Thoracic aorta (tissue), 2 donors: ENCODE measurements around the gene C4orf33. TPM values are rescaled to one million over a fixed set of nuclear protein-coding genes. Genes with fewer than 3 reads are reported as not detected.
A peak's percentile ranks its signal among the peaks of the same experiment; 100 is the strongest.
"Not testable (repeated sequence)": the region's sequence is repeated elsewhere in the genome, so short reads cannot be mapped to it uniquely, and the experiment has no call there.

ENCODE experiments used
- ATAC-seq: fragments of 150-250 bp; one replicate; pipeline ENCODE4 v1.8.0; 2017; ENCODE audit warnings: low read depth; ENCODE audit not compliant: insufficient number of reproducible peaks, low FRiP score
- DNase-seq: peaks from one replicate; pipeline ENCODE4 v3.0.0-alpha.2; 2020; ENCODE audit warnings: low spot score
- H3K27ac ChIP-seq, 2 donors: fragments of 200-600 bp; sonication (generic); 1 replicate in 1 of 2; 2 replicates in 1 of 2; pipeline ENCODE4 v1.5.1; 2016; ENCODE audit warnings: mild to moderate bottlenecking in 2 of 2, moderate library complexity in 2 of 2
- H3K27me3 ChIP-seq: fragments of 200-600 bp; sonication (generic); replicated peaks from 2 replicates; pipeline ENCODE4 v1.6.0; 2016; ENCODE audit warnings: mild to moderate bottlenecking; ENCODE audit not compliant: insufficient read depth
- H3K36me3 ChIP-seq: fragments of 200-600 bp; sonication (generic); one replicate; pipeline ENCODE4 v1.5.1; 2016
- H3K4me1 ChIP-seq, 2 donors: fragments of 200-600 bp; sonication (generic); 1 replicate in 1 of 2; 2 replicates in 1 of 2; pipeline versions ENCODE4 v1.5.1 to v1.6.0; 2016; ENCODE audit warnings: low read depth in 2 of 2, mild to moderate bottlenecking in 1 of 2; ENCODE audit not compliant: control insufficient read depth in 1 of 2
- H3K4me3 ChIP-seq: fragments of 200-600 bp; sonication (generic); 2 replicates; pipeline ENCODE4 v1.5.1; 2016; ENCODE audit warnings: mild to moderate bottlenecking
- H3K9me3 ChIP-seq: fragments of 200-600 bp; sonication (generic); 2 replicates; pipeline ENCODE4 v1.5.1; 2016
- total RNA-seq, 2 donors: library from RNA; depleted of rRNA; stranded (reverse); fragments of >200 nt; gene quantifications; one replicate each; pipeline versions ENCODE4 v1.1.0 to v1.2.3, GENCODE V29; 2016
- TF ChIP-seq, protein P1 (sequence below): fragments of 200-600 bp; sonication (generic); IDR thresholded peaks from one replicate; pipeline ENCODE4 v1.5.1; 2019; ENCODE audit warnings: antibody characterized with exemption

Gene C4orf33, protein sequence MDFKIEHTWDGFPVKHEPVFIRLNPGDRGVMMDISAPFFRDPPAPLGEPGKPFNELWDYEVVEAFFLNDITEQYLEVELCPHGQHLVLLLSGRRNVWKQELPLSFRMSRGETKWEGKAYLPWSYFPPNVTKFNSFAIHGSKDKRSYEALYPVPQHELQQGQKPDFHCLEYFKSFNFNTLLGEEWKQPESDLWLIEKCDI
- 1 to 10 TPM; 2.2 to 4.9 TPM for total RNA-seq

DNA sequence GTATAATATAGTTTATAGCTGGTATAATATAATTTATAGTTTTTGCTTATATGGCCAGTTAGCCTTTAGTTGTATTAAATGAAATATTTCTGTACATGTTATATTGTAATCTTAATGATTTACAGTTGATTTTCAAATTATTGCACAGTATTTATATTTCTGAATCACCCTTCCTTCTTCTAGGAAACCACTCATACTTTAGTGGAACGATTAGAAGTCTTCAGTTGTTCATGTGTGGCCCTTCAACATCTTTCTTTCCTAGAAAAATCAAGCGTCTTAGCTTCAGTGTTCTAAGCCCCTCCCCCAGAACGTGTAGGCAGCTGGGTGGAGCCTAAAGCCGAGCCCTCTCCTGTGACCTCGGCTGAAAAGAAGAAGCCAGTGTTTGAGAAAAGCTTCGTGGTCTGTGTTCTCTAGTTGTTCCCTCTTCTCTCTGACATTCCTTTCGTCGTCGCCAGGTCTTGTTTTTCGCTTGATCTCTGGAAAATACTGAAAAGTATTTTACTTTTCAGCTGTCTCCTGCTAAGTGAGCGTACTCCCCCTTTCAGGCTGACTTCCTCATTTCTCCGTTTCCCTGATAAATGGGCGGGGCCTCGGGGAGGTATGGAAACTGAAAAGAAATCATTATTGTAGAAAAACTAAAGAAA is at the start of gene C4orf33:
Gene C4orf33, plus strand, starts transcription at position 342 of the 644 bp plus-strand sequence. CDS start 6,459 bp downstream, outside the sequence.
- H3K4me1 ChIP-seq = peaks cover 6 to 28% of the 10 kb centered on the region in 2 donors
- peak; percentile 82 for ATAC-seq
- peak; percentile 33 for DNase-seq
- H3K9me3 ChIP-seq = no peaks in the 10 kb centered on the region
- H3K4me3 ChIP-seq = peak within 1 kb of the TSS; percentile 78
- TF ChIP-seq, protein P1, sequence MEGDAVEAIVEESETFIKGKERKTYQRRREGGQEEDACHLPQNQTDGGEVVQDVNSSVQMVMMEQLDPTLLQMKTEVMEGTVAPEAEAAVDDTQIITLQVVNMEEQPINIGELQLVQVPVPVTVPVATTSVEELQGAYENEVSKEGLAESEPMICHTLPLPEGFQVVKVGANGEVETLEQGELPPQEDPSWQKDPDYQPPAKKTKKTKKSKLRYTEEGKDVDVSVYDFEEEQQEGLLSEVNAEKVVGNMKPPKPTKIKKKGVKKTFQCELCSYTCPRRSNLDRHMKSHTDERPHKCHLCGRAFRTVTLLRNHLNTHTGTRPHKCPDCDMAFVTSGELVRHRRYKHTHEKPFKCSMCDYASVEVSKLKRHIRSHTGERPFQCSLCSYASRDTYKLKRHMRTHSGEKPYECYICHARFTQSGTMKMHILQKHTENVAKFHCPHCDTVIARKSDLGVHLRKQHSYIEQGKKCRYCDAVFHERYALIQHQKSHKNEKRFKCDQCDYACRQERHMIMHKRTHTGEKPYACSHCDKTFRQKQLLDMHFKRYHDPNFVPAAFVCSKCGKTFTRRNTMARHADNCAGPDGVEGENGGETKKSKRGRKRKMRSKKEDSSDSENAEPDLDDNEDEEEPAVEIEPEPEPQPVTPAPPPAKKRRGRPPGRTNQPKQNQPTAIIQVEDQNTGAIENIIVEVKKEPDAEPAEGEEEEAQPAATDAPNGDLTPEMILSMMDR = no peak
- no peaks in the 10 kb centered on the region for H3K36me3 ChIP-seq
- H3K27me3 ChIP-seq = no peaks in the 10 kb centered on the region
- H3K27ac ChIP-seq = peak within 1 kb of the TSS; percentile 45 to 70

DNA sequence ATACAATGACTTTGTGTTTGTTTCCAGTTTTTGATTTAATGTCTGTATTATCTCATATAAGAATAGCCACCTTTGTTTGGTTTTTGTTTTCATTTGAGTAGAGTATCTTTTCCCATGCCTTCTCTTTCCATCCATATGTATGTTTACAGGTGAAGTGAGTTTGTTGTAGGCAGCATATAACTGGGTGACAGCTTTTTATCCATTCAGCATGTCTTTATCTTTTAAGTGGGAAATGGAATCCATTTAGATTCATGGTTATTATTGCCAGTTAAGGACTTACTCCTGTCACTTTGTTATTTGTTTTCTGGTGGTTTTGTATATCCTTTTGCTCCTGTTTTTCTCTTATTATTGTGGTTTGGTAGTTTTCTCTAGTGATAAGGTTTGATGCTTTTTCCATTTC is 36.9 kb upstream of the C4orf33 start:
- TF ChIP-seq, protein P1 = no peak
- H3K4me3 ChIP-seq = no peak overlapping the region
- H3K36me3 ChIP-seq = no peaks in the 10 kb centered on the region
- DNase-seq (no peak), ATAC-seq (no peak)
- no peaks in the 10 kb centered on the region for H3K4me1 ChIP-seq
- peaks cover 77% of the 10 kb centered on the region for H3K9me3 ChIP-seq
- no peak overlapping the region for H3K27ac ChIP-seq
- H3K27me3 ChIP-seq = no peaks in the 10 kb centered on the region

DNA sequence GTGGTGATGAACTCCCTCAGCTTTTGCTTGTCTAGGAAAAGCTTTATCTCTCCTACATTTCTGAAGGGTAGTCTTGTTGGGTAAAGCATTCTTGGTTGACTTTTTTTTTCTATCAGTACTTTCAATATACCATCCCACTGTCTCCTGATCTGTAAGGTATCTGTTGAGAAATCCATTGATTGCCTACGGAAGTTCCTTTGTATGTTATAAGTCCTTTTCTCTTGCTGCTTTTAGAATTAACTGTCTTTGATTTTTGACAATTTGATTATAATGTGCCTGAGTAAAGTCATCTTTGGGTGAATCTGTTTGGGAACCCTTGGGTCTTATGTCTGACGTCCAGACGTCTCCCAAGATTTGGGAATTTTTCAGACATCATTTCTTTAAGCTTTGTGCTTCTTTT is 33.4 kb upstream of the C4orf33 start:
- ATAC-seq = no peak
- TF ChIP-seq, protein P1 = no peak

DNA sequence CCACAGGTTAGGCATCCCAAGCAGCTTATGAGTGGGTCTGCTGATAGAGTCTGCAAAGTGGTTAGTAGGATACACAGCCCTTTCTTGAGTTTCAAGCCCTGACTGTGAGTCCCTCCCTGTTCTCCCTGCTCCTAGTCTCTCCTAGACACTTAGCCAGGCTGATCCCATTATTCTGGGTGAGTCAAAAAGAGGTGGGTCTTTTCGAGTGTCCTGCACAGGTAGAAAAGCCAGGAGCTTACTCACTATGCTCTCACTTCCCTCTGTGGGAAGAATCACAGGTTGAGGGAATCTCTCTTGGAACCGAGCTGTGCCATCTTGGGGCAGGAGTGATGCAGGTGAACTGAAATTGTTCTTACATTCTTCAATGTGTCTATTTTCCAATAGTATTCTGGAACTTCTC is 32.3 kb upstream of the C4orf33 start:
- DNase-seq (no peak), ATAC-seq (no peak)
- Histone ChIP-seq H3K27me3 (no peaks in the 10 kb centered on the region), H3K36me3 (no peaks in the 10 kb centered on the region), H3K4me1 (no peaks in the 10 kb centered on the region), H3K9me3 (peaks cover 50% of the 10 kb centered on the region), H3K4me3 (no peak overlapping the region), H3K27ac (no peak overlapping the region)
- TF ChIP-seq, protein P1 = no peak

More for the DNA sequence above, 33.4 kb upstream of the C4orf33 start:
- H3K4me3 ChIP-seq = no peak overlapping the region
- H3K36me3 ChIP-seq = no peaks in the 10 kb centered on the region
- no peaks in the 10 kb centered on the region for H3K27me3 ChIP-seq
- H3K27ac ChIP-seq = no peak overlapping the region
- DNase-seq = no peak
- H3K4me1 ChIP-seq = no peaks in the 10 kb centered on the region
- peaks cover 53% of the 10 kb centered on the region for H3K9me3 ChIP-seq

DNA sequence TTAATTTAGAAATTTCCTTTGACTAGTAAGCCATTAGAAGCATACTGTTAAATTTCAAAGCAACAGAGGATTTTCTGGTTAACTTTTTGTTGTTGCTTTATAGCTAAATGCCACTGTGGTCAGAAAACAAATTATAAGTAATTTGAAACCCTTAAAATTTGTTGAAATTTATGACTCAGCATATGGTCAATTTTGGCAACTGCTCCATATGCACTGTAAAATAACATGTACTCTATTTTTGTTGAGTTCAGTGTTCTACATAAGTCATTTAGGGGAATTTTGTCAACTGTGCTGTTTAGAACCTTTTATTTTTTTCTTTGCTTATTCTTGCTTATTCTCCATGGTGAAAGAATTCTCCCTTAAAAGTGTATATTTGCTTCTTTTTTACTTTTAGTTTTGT is 31.2 kb upstream of the C4orf33 start:
- ATAC-seq = no peak
- TF ChIP-seq, protein P1 = no peak
- Histone ChIP-seq H3K36me3 (no peaks in the 10 kb centered on the region), H3K4me3 (no peak overlapping the region), H3K27ac (no peak overlapping the region), H3K9me3 (peaks cover 39% of the 10 kb centered on the region), H3K27me3 (no peaks in the 10 kb centered on the region), H3K4me1 (no peaks in the 10 kb centered on the region)
- no peak for DNase-seq

DNA sequence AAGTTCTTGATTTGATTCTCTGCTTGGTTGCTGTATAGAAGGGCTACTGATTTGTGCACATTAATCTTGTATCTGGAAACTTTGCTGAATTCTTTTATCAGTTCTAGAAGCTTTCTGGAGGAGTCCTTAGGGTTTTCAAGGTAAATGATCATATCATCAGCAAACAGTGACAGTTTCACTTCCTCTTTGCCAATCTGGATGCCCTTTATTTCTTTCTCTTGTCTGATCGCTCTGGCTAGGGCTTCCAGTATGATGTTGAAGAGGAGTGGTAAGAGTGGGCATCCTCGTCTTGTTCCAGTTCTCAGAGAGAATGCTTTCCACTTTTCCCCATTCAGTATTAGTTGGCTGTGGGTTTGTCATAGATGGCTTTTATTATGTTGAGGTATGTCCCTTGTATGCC is 26.4 kb upstream of the C4orf33 start:
- H3K36me3 ChIP-seq, H3K27me3 ChIP-seq, H3K9me3 ChIP-seq, DNase-seq, H3K4me1 ChIP-seq, H3K27ac ChIP-seq, ATAC-seq, H3K4me3 ChIP-seq: not testable (repeated sequence)
